HG02763 (cell line): Measurements from ENCODE around the gene FRG2.
"Not testable (repeated sequence)": the region's sequence is repeated elsewhere in the genome, so short reads cannot be mapped to it uniquely, and the experiment has no call there.

ENCODE experiments used
- ATAC-seq: cut with Tn5 transposase; IDR thresholded peaks from one replicate; pipeline ENCODE4 v1.9.1; 2021; ENCODE audit warnings: mild to moderate bottlenecking, moderate library complexity; ENCODE audit not compliant: unreplicated experiment

FRG2 gene

GRCh38 chr4:190016369-190017289, 10.4 kb downstream of the FRG2 start:
- no peak for ATAC-seq

GRCh38 chr4:190015538-190016368, 11.3 kb downstream of the FRG2 start:
- ATAC-seq: no peak

GRCh38 chr4:190014771-190015537, 12.1 kb downstream of the FRG2 start:
- no peak for ATAC-seq

GRCh38 chr4:189989941-189990340, 37.1 kb downstream of the FRG2 start:
- ATAC-seq: not testable (repeated sequence)

- ATAC-seq: no peak
Measured at GRCh38 chr4:189988877-189989431, 38.1 kb downstream of the FRG2 start.

GRCh38 chr4:189985651-189986243, 41.3 kb downstream of the FRG2 start:
- not testable (repeated sequence) for ATAC-seq

GRCh38 chr4:189984661-189985060, 42.4 kb downstream of the FRG2 start:
- ATAC-seq: not testable (repeated sequence)

GRCh38 chr4:189983916-189984526, 43.0 kb downstream of the FRG2 start:
- ATAC-seq: not testable (repeated sequence)

GRCh38 chr4:189981970-189982369, 45.1 kb downstream of the FRG2 start:
- no peak for ATAC-seq

- ATAC-seq: not testable (repeated sequence)
Measured at GRCh38 chr4:189980292-189980691, 46.8 kb downstream of the FRG2 start.

GRCh38 chr4:189979196-189980047, 47.6 kb downstream of the FRG2 start:
- no peak for ATAC-seq
